Erythroblast (primary cell): ENCODE results near the gene GPX5.
A peak's percentile ranks its signal among the peaks of the same experiment; 100 is the strongest.

Experiments
- DNase-seq, 2 experiments: peaks; one replicate each; lab custom pipeline; 2025; lab: John Stamatoyannopoulos, UW
- GATA1 ChIP-seq: IDR thresholded peaks from 2 replicates; pipeline ENCODE4 v1.6.1; 2011; ENCODE audit warnings: low read depth, mild to moderate bottlenecking, control low read depth, low read length, moderate library complexity
- POLR2A ChIP-seq: IDR thresholded peaks from 2 replicates; pipeline ENCODE4 v1.6.1; 2011; ENCODE audit warnings: mild to moderate bottlenecking, low read length

GPX5 gene

GRCh38 chr6:28555136-28555535 lies 29.5 kb downstream of the GPX5 start:
- no peak for TF ChIP-seq POLR2A
- TF ChIP-seq GATA1 = no peak

GRCh38 chr6:28558629-28559028 lies 32.9 kb downstream of the GPX5 start:
- TF ChIP-seq POLR2A (no peak), GATA1 (no peak)
- no peak for DNase-seq

More at GRCh38 chr6:28555136-28555535, 29.5 kb downstream of the GPX5 start:
- no peak for DNase-seq

- DNase-seq = no peak
- TF ChIP-seq POLR2A = no peak
- TF ChIP-seq GATA1 = no peak
Measured at GRCh38 chr6:28563430-28564095, 37.9 kb downstream of the GPX5 start.

GRCh38 chr6:28565823-28566526 lies 40.3 kb downstream of the GPX5 start:
- no peak for TF ChIP-seq GATA1
- no peak for TF ChIP-seq POLR2A
- DNase-seq = no peak

GRCh38 chr6:28566527-28567252 lies 41.0 kb downstream of the GPX5 start:
- no peak for DNase-seq
- TF ChIP-seq GATA1 (no peak), POLR2A (no peak)

GRCh38 chr6:28567506-28567905 lies 41.8 kb downstream of the GPX5 start:
- no peak for TF ChIP-seq GATA1
- no peak for TF ChIP-seq POLR2A
- no peak for DNase-seq

GRCh38 chr6:28568515-28569108 lies 42.9 kb downstream of the GPX5 start:
- TF ChIP-seq GATA1 = no peak
- TF ChIP-seq POLR2A = no peak
- DNase-seq = no peak

- no peak for DNase-seq
- TF ChIP-seq GATA1 (no peak), POLR2A (no peak)
Measured at GRCh38 chr6:28569748-28570147, 44.1 kb downstream of the GPX5 start.

- DNase-seq = peak in 1 of 2 experiments; percentile 5
- no peak for TF ChIP-seq GATA1
Measured at GRCh38 chr6:28580475-28580874, 54.8 kb downstream of the GPX5 start.

GRCh38 chr6:28583463-28583862 lies 57.8 kb downstream of the GPX5 start:
- DNase-seq = no peak
- no peak for TF ChIP-seq POLR2A
- no peak for TF ChIP-seq GATA1
